AG04450 (cell line): ENCODE data around the gene TIE1. TPM values are rescaled to one million over a fixed set of nuclear protein-coding genes. Genes with fewer than 3 reads are reported as not detected.

ENCODE experiments used
- CTCF ChIA-PET: fragments of 300-600, 350-600 bp; formaldehyde crosslinking; extraction: SDS; loops from one replicate; lab custom pipeline; 2022; ENCODE audit warnings: antibody characterized with exemption, inconsistent platforms; lab: Charles Lee
- POLR2A ChIA-PET: fragments of 350-600 bp; formaldehyde crosslinking; extraction: SDS; loops from one replicate; lab custom pipeline; 2021; ENCODE audit warnings: antibody characterized with exemption, inconsistent platforms; lab: Yijun Ruan, JAX
- DNase-seq: peaks from one replicate; pipeline ENCODE4 v3.0.0-alpha.2; 2011; ENCODE audit warnings: low read depth, low spot score
- H3K27ac ChIP-seq: one replicate; pipeline ENCODE4 v1.5.1; 2012; ENCODE audit warnings: low read depth, low read length, control low read depth
- H3K27me3 ChIP-seq: one replicate; pipeline ENCODE4 v1.6.0; 2012; ENCODE audit warnings: low read length; ENCODE audit not compliant: control insufficient read depth, insufficient read depth
- H3K4me3 ChIP-seq: 2 replicates; pipeline ENCODE4 v1.5.1; 2011; ENCODE audit warnings: mild to moderate bottlenecking, low read depth, low read length, control low read depth
- H3K9me3 ChIP-seq: 2 replicates; pipeline ENCODE4 v1.5.1; 2012; ENCODE audit warnings: low read length; ENCODE audit not compliant: control insufficient read depth, insufficient read depth
- CTCF ChIP-seq: IDR thresholded peaks from 2 replicates; pipeline ENCODE4 v1.5.1; 2011; ENCODE audit warnings: low read depth, low read length, control low read depth, inconsistent platforms
- polyA plus RNA-seq: library from polyadenylated mRNA; depleted of rRNA; stranded (reverse); fragments of >200 nt; gene quantifications from 2 replicates; pipeline ENCODE4 v1.2.3, GENCODE V29; 2011

The TIE1 gene
- polyA plus RNA-seq, 1 experiment, result 0.76 TPM

- H3K4me3 ChIP-seq, result no peak overlapping the region
- ChIA-PET CTCF (interaction anchor here (1.0 kb wide), 1 partner anchor 34 kb away, joined by 4 read pairs; no protein-coding TSS in a partner anchor), POLR2A (no interaction called here)
- no peaks in the 10 kb centered on the region; the same call in 1 of the 2 replicates for H3K9me3 ChIP-seq
- no peak for DNase-seq
- no peak overlapping the region for H3K27ac ChIP-seq
- H3K27me3 ChIP-seq, result peaks cover 24% of the 10 kb centered on the region
- no peak for TF ChIP-seq CTCF
Measured at GRCh38 chr1:43282220-43283195, 18.3 kb upstream of the TIE1 start.

- peaks cover 20% of the 10 kb centered on the region for H3K27me3 ChIP-seq
- no peak for DNase-seq
- ChIA-PET POLR2A (no interaction called here), CTCF (no interaction called here)
- H3K27ac ChIP-seq, result no peak overlapping the region
- H3K9me3 ChIP-seq, result no peaks in the 10 kb centered on the region; the same call in 1 of the 2 replicates
- H3K4me3 ChIP-seq, result no peak overlapping the region
- no peak for TF ChIP-seq CTCF
Measured at GRCh38 chr1:43284065-43284464, 16.7 kb upstream of the TIE1 start.

GRCh38 chr1:43284546-43285110 is 16.2 kb upstream of the TIE1 start:
- no peak for TF ChIP-seq CTCF
- ChIA-PET CTCF (no interaction called here), POLR2A (no interaction called here)
- Histone ChIP-seq H3K4me3 (no peak overlapping the region), H3K27ac (no peak overlapping the region), H3K9me3 (no peaks in the 10 kb centered on the region; the same call in 1 of the 2 replicates), H3K27me3 (peaks cover 18% of the 10 kb centered on the region)
- no peak for DNase-seq

- H3K27me3 ChIP-seq, result peaks cover 15% of the 10 kb centered on the region
- ChIA-PET POLR2A (interaction anchor here (0.8 kb wide), 1 partner anchor 73 kb away, joined by 5 read pairs; the partner anchor contains the start of gene CDC20), CTCF (interaction anchor here (0.8 kb wide), 1 partner anchor 130 kb away, joined by 3 read pairs; no protein-coding TSS in a partner anchor)
- H3K27ac ChIP-seq, result no peak within 1 kb of the TSS
- no peak for DNase-seq
- no peaks in the 10 kb centered on the region for H3K9me3 ChIP-seq
- H3K4me3 ChIP-seq, result no peak within 1 kb of the TSS
- TF ChIP-seq CTCF, result no peak
Measured at GRCh38 chr1:43285269-43285990, 15.4 kb upstream of the TIE1 start, which contains the start of gene C1orf210. TSS of gene C1orf210 (minus strand) at chr1:43285581. CDS start at chr1:43283270, 2,311 bp downstream.
